Right cardiac atrium (tissue), 5 donors: ENCODE results near the gene GHRH. TPM values are rescaled to one million over a fixed set of nuclear protein-coding genes. Genes with fewer than 3 reads are reported as not detected.
A peak's percentile ranks its signal among the peaks of the same experiment; 100 is the strongest.

Source experiments
- ATAC-seq, 2 donors: fragments of 200-7000 bp; cut with Tn5 transposase; one replicate each; pipeline versions ENCODE4 v1.8.0 to v1.9.1; 2020; ENCODE audit warnings: moderate library complexity in 2 of 2, mild to moderate bottlenecking in 1 of 2
- DNase-seq, 3 donors: peaks; one replicate each; pipeline ENCODE4 v3.0.0-alpha.2; 2020
- H3K27ac ChIP-seq: one replicate; pipeline ENCODE4 v1.5.1; 2013; ENCODE audit warnings: mild to moderate bottlenecking, low read length, control low read depth, moderate library complexity
- H3K27me3 ChIP-seq: one replicate; pipeline ENCODE4 v1.6.1; 2013; ENCODE audit not compliant: control insufficient read depth, insufficient read depth
- H3K4me1 ChIP-seq: one replicate; pipeline ENCODE4 v1.6.1; 2013; ENCODE audit warnings: low read length; ENCODE audit not compliant: control insufficient read depth, insufficient read depth
- H3K4me3 ChIP-seq: one replicate; pipeline ENCODE4 v1.5.1; 2013; ENCODE audit warnings: low read length, control low read depth
- H3K9me3 ChIP-seq: one replicate; pipeline ENCODE4 v1.6.1; 2013; ENCODE audit warnings: low read length; ENCODE audit not compliant: control insufficient read depth
- WGBS: extraction: QIAGEN DNeasy Blood & Tissue Kit; methylation state at CpG from one replicate; pipeline ENCODE4 v1.1.7; 2013; 5-methylcytosine and 5-hydroxymethylcytosine counted together
- intact Hi-C, 4 donors: fragments of 100-400 bp; cut with DNase I; formaldehyde crosslinking; loops; one replicate each; pipeline versions ENCODE4 v1.11.0 to v1.14.0; 2022 to 2023
- polyA plus RNA-seq: library from polyadenylated mRNA; stranded (reverse); fragments of 200-250 nt; gene quantifications from one replicate; pipeline ENCODE4 v1.2.3, GENCODE V29; 2013
- total RNA-seq, 4 donors: library from RNA; stranded (reverse); fragmentation: NEBNext Ultra II Directional; extraction: Animal tissue kit (Norgen Biotek cat#: 25700); gene quantifications; one replicate each; pipeline ENCODE4 v1.2.1, GENCODE V29; 2021
- donor health status: healthy with polysubstance abuse.
- donor health status: DM: no; HTN: yes; CAD: no.
- donor health status: DM: no; HTN: no; CAD: no.
- donor health status: DM: no; HTN: yes; CAD: no; lungs with severe emphysema.
- donor health status: DM: yes; HTN: yes; CAD: no.

Gene GHRH
- total and polyA plus RNA-seq, 5 donors = 7.3 to 23.5 (median 17.2) TPM

- peak; percentile 77 to 81 for ATAC-seq
These were observed 25.2 kb downstream of the GHRH start for GRCh38 chr20:37236462-37236861.

GRCh38 chr20:37235065-37235464 lies 26.5 kb downstream of the GHRH start:
- DNase-seq (no peak), ATAC-seq (no peak)
- Histone ChIP-seq H3K4me1 (peaks cover 6% of the 10 kb centered on the region), H3K27ac (no peak overlapping the region), H3K4me3 (no peak overlapping the region), H3K27me3 (no peaks in the 10 kb centered on the region), H3K9me3 (no peaks in the 10 kb centered on the region)
- 46% methylated on average over 6 of the region's 6 CpGs for WGBS
- intact Hi-C loops = no loop called here

More at GRCh38 chr20:37236462-37236861, 25.2 kb downstream of the GHRH start:
- 68% methylated on average over 4 of the region's 4 CpGs for WGBS
- DNase-seq = peak in 2 of 3 donors; percentile 30 to 69
- no peaks in the 10 kb centered on the region for H3K27me3 ChIP-seq
- peaks cover 6% of the 10 kb centered on the region for H3K4me1 ChIP-seq
- H3K27ac ChIP-seq = peak overlapping the region; percentile 22
- intact Hi-C loops = no loop called here
- no peak overlapping the region for H3K4me3 ChIP-seq
- H3K9me3 ChIP-seq = no peaks in the 10 kb centered on the region

- intact Hi-C loops = no loop called here
- WGBS = 79% methylated on average over 5 of the region's 5 CpGs
- Histone ChIP-seq H3K4me1 (peaks cover 8% of the 10 kb centered on the region), H3K4me3 (no peak overlapping the region), H3K9me3 (no peaks in the 10 kb centered on the region), H3K27ac (no peak overlapping the region), H3K27me3 (no peaks in the 10 kb centered on the region)
- ATAC-seq (no peak), DNase-seq (no peak)
These were observed 27.4 kb downstream of the GHRH start for GRCh38 chr20:37234254-37234581.

- Histone ChIP-seq H3K27ac (no peak overlapping the region), H3K4me1 (peaks cover 7% of the 10 kb centered on the region), H3K27me3 (no peaks in the 10 kb centered on the region), H3K9me3 (no peaks in the 10 kb centered on the region), H3K4me3 (no peak overlapping the region)
- ATAC-seq = no peak
- WGBS = 87% methylated on average over 10 of the region's 10 CpGs
- DNase-seq = no peak
- intact Hi-C loops = no loop called here
These were observed 27.9 kb downstream of the GHRH start for GRCh38 chr20:37233548-37234253.

- 93% methylated on average over 13 of the region's 13 CpGs for WGBS
- no peak for ATAC-seq
- Histone ChIP-seq H3K27me3 (no peaks in the 10 kb centered on the region), H3K4me3 (no peak overlapping the region), H3K4me1 (peaks cover 8% of the 10 kb centered on the region), H3K9me3 (no peaks in the 10 kb centered on the region), H3K27ac (no peak overlapping the region)
- intact Hi-C loops = no loop called here
- no peak for DNase-seq
These were observed 29.5 kb downstream of the GHRH start for GRCh38 chr20:37231947-37232630.

- 94% methylated on average over 6 of the region's 6 CpGs for WGBS
- no peaks in the 10 kb centered on the region for H3K9me3 ChIP-seq
- intact Hi-C loops = no loop called here
- H3K4me1 ChIP-seq = peaks cover 13% of the 10 kb centered on the region
- H3K27me3 ChIP-seq = no peaks in the 10 kb centered on the region
- no peak for DNase-seq
- peak overlapping the region; percentile 83 for H3K27ac ChIP-seq
- no peak overlapping the region for H3K4me3 ChIP-seq
- no peak for ATAC-seq
These were observed 31.4 kb downstream of the GHRH start for GRCh38 chr20:37230200-37230599.

- intact Hi-C loops = no loop called here
- WGBS = 88% methylated on average over 4 of the region's 4 CpGs
- no peak for DNase-seq
- Histone ChIP-seq H3K27me3 (no peaks in the 10 kb centered on the region), H3K9me3 (no peaks in the 10 kb centered on the region), H3K27ac (peak overlapping the region; percentile 88), H3K4me3 (no peak overlapping the region), H3K4me1 (peaks cover 13% of the 10 kb centered on the region)
- ATAC-seq = no peak
These were observed 32.3 kb downstream of the GHRH start for GRCh38 chr20:37229357-37229756.

GRCh38 chr20:37228656-37229055 lies 33.0 kb downstream of the GHRH start:
- 69% methylated on average over 5 of the region's 5 CpGs for WGBS
- intact Hi-C loops = no loop called here
- peaks cover 13% of the 10 kb centered on the region for H3K4me1 ChIP-seq
- H3K27ac ChIP-seq = peak overlapping the region; percentile 76
- no peaks in the 10 kb centered on the region for H3K9me3 ChIP-seq
- no peaks in the 10 kb centered on the region for H3K27me3 ChIP-seq
- no peak overlapping the region for H3K4me3 ChIP-seq
- ATAC-seq = peak; percentile 39 to 52
- DNase-seq = no peak

- ATAC-seq = peak; percentile 4 to 32
- intact Hi-C loops = no loop called here
- H3K27me3 ChIP-seq = no peaks in the 10 kb centered on the region
- 48% methylated on average over 6 of the region's 6 CpGs for WGBS
- no peak for DNase-seq
- H3K4me3 ChIP-seq = no peak overlapping the region
- peaks cover 13% of the 10 kb centered on the region for H3K4me1 ChIP-seq
- peak overlapping the region; percentile 76 for H3K27ac ChIP-seq
- no peaks in the 10 kb centered on the region for H3K9me3 ChIP-seq
These were observed 33.5 kb downstream of the GHRH start for GRCh38 chr20:37228082-37228481.

- DNase-seq = peak; percentile 71 to 86 (median 84)
- peak; percentile 70 to 79 for ATAC-seq
- Histone ChIP-seq H3K27ac (peak overlapping the region; percentile 67), H3K27me3 (no peaks in the 10 kb centered on the region), H3K9me3 (no peaks in the 10 kb centered on the region), H3K4me1 (peaks cover 13% of the 10 kb centered on the region), H3K4me3 (no peak overlapping the region)
- WGBS = 60% methylated on average over 3 of the region's 3 CpGs
- intact Hi-C loops = no loop called here
These were observed 34.7 kb downstream of the GHRH start for GRCh38 chr20:37226889-37227288.

- DNase-seq (no peak), ATAC-seq (no peak)
- WGBS = 84% methylated on average over 5 of the region's 5 CpGs
- no peak overlapping the region for H3K4me3 ChIP-seq
- no peak overlapping the region for H3K27ac ChIP-seq
- peaks cover 12% of the 10 kb centered on the region for H3K4me1 ChIP-seq
- no peaks in the 10 kb centered on the region for H3K9me3 ChIP-seq
- no peaks in the 10 kb centered on the region for H3K27me3 ChIP-seq
- intact Hi-C loops = no loop called here
These were observed 36.5 kb downstream of the GHRH start for GRCh38 chr20:37225146-37225545.
